GM23248 (cell line): Measurements from ENCODE around the gene BCAR3. TPM values are rescaled to one million over a fixed set of nuclear protein-coding genes. Genes with fewer than 3 reads are reported as not detected.
A peak's percentile ranks its signal among the peaks of the same experiment; 100 is the strongest.
"Not testable (repeated sequence)": the region's sequence is repeated elsewhere in the genome, so short reads cannot be mapped to it uniquely, and the experiment has no call there.

Source experiments
- DNase-seq: peaks from one replicate; pipeline ENCODE4 v3.0.0-alpha.2; 2015
- H2AFZ ChIP-seq: fragments of 200-600 bp; sonication (generic); 2 replicates; pipeline ENCODE4 v1.6.1; 2016; ENCODE audit warnings: antibody characterized with exemption
- H3F3A ChIP-seq: fragments of 200-600 bp; sonication (generic); 2 replicates; pipeline ENCODE4 v1.6.1; 2016; ENCODE audit warnings: mild to moderate bottlenecking, antibody characterized with exemption, mixed run types; ENCODE audit not compliant: insufficient read depth
- H3K27ac ChIP-seq: fragments of 200-600 bp; sonication (generic); 2 replicates; pipeline ENCODE4 v1.5.1; 2016; ENCODE audit warnings: mild to moderate bottlenecking
- H3K27me3 ChIP-seq: fragments of 200-600 bp; sonication (generic); replicated peaks from 2 replicates; pipeline ENCODE4 v1.6.1; 2016; ENCODE audit warnings: mild to moderate bottlenecking; ENCODE audit not compliant: insufficient read depth
- H3K36me3 ChIP-seq: fragments of 200-600 bp; sonication (generic); 2 replicates; pipeline ENCODE4 v1.6.1; 2016; ENCODE audit warnings: low read depth, mild to moderate bottlenecking
- H3K4me1 ChIP-seq: fragments of 200-600 bp; sonication (generic); 2 replicates; pipeline ENCODE4 v1.6.1; 2016; ENCODE audit warnings: mild to moderate bottlenecking; ENCODE audit not compliant: insufficient read depth
- H3K4me2 ChIP-seq: fragments of 200-600 bp; sonication (generic); one replicate; pipeline ENCODE4 v1.6.1; 2016; ENCODE audit warnings: mild to moderate bottlenecking; ENCODE audit not compliant: unreplicated experiment
- H3K4me3 ChIP-seq: fragments of 200-600 bp; sonication (generic); 2 replicates; pipeline ENCODE4 v1.5.1; 2016; ENCODE audit warnings: mild to moderate bottlenecking
- H3K79me2 ChIP-seq: fragments of 200-600 bp; sonication (generic); 2 replicates; pipeline ENCODE4 v1.6.1; 2016; ENCODE audit warnings: mild to moderate bottlenecking; ENCODE audit not compliant: insufficient read depth
- H3K9ac ChIP-seq: fragments of 200-600 bp; sonication (generic); 2 replicates; pipeline ENCODE4 v1.6.1; 2016; ENCODE audit warnings: mild to moderate bottlenecking
- H3K9me2 ChIP-seq: fragments of 200-600 bp; sonication (generic); 2 replicates; pipeline ENCODE4 v1.6.1; 2016; ENCODE audit warnings: mixed run types, mild to moderate bottlenecking, moderate library complexity; ENCODE audit not compliant: insufficient read depth
- H3K9me3 ChIP-seq: fragments of 200-600 bp; sonication (generic); one replicate; pipeline ENCODE4 v1.6.1; 2017; ENCODE audit warnings: low read depth
- H4K20me1 ChIP-seq: fragments of 200-600 bp; sonication (generic); 2 replicates; pipeline ENCODE4 v1.6.0; 2016; ENCODE audit not compliant: insufficient read depth
- EZH2 ChIP-seq: fragments of 200-600 bp; sonication (generic); IDR thresholded peaks from 2 replicates; pipeline ENCODE4 v1.6.1; 2018; ENCODE audit warnings: antibody characterized with exemption, mild to moderate bottlenecking; ENCODE audit not compliant: insufficient read depth, poor library complexity, severe bottlenecking
- EZH2phosphoT487 ChIP-seq: fragments of 200-600 bp; sonication (generic); IDR thresholded peaks from 2 replicates; pipeline ENCODE4 v1.6.1; 2018; ENCODE audit warnings: antibody characterized with exemption, moderate library complexity, mild to moderate bottlenecking, low read depth; ENCODE audit not compliant: insufficient read depth
- WGBS, 2 experiments: methylation state at CpG; one replicate each; pipeline ENCODE4 v1.1.6; 2015 to 2017; ENCODE audit warnings: low lambda C conversion rate in 2 of 2, low coverage in 1 of 2; ENCODE audit errors: missing lambda C conversion rate in 2 of 2; 5-methylcytosine and 5-hydroxymethylcytosine counted together
- in situ Hi-C: fragments of 300-500 bp; cut with MboI; formaldehyde crosslinking; loops from 2 replicates; pipeline ENCODE4 v1.15.0; 2020
- polyA plus RNA-seq: library from polyadenylated mRNA; unstranded; fragments of >200 nt; fragmentation: Nextera tagmentation; extraction: Ambion mirVana; gene quantifications from 2 replicates; pipeline ENCODE4 v1.2.1, GENCODE V29; 2016
- total RNA-seq: library from RNA; depleted of rRNA; stranded (reverse); fragments of >200 nt; shearing (Covaris generic); gene quantifications from 2 replicates; pipeline ENCODE4 v1.2.3, GENCODE V29; 2014

Gene BCAR3
- total and polyA plus RNA-seq, 2 experiments from 2014 or later, result 65.1 to 83.2 TPM

GRCh38 chr1:93700532-93701469 is 19.2 kb upstream of the BCAR3 start:
- in situ Hi-C loops, result no loop called here

GRCh38 chr1:93699503-93700168 is 18.0 kb upstream of the BCAR3 start:
- Histone ChIP-seq H3K9me2 (no peaks in the 10 kb centered on the region), H3K27me3 (no peaks in the 10 kb centered on the region), H3K27ac (no peak overlapping the region), H3K4me3 (no peak overlapping the region), H4K20me1 (no peaks in the 10 kb centered on the region), H3F3A (peaks cover 4% of the 10 kb centered on the region), H3K9me3 (no peaks in the 10 kb centered on the region), H3K4me2 (no peak overlapping the region), H3K4me1 (peaks cover 35% of the 10 kb centered on the region), H2AFZ (no peak overlapping the region), H3K79me2 (no peaks in the 10 kb centered on the region), H3K36me3 (no peaks in the 10 kb centered on the region), H3K9ac (no peak overlapping the region)
- DNase-seq, result no peak
- in situ Hi-C loops, result no loop called here
- WGBS, 2 experiments, result 93 to 97% methylated on average over 5 of the region's 5 CpGs
- TF ChIP-seq EZH2phosphoT487, result no peak
- TF ChIP-seq EZH2, result no peak

More at GRCh38 chr1:93700532-93701469, 19.2 kb upstream of the BCAR3 start:
- Histone ChIP-seq H3K9me2 (no peaks in the 10 kb centered on the region), H2AFZ (peak overlapping the region; percentile 35; the same call in 1 of the 2 replicates), H3K27ac (peak overlapping the region; percentile 82), H3K36me3 (no peaks in the 10 kb centered on the region), H4K20me1 (no peaks in the 10 kb centered on the region), H3K27me3 (no peaks in the 10 kb centered on the region), H3K79me2 (no peaks in the 10 kb centered on the region), H3K4me1 (peaks cover 27% of the 10 kb centered on the region), H3K4me2 (peak overlapping the region; percentile 44), H3K9me3 (no peaks in the 10 kb centered on the region), H3F3A (no peaks in the 10 kb centered on the region; the same call in 1 of the 2 replicates), H3K9ac (peak overlapping the region; percentile 60), H3K4me3 (no peak overlapping the region)
- 90% methylated on average over 22 of the region's 22 CpGs for WGBS, 2 experiments
- DNase-seq, result no peak
- no peak for TF ChIP-seq EZH2
- no peak for TF ChIP-seq EZH2phosphoT487

GRCh38 chr1:93699049-93699384 is 17.4 kb upstream of the BCAR3 start:
- H4K20me1 ChIP-seq, result no peaks in the 10 kb centered on the region
- H3K79me2 ChIP-seq, result no peaks in the 10 kb centered on the region
- 90 to 94% methylated on average over 5 of the region's 5 CpGs for WGBS, 2 experiments
- in situ Hi-C loops, result no loop called here
- TF ChIP-seq EZH2phosphoT487, result no peak
- TF ChIP-seq EZH2, result no peak
- no peaks in the 10 kb centered on the region for H3K27me3 ChIP-seq
- H3K36me3 ChIP-seq, result no peaks in the 10 kb centered on the region
- no peak overlapping the region for H2AFZ ChIP-seq
- no peak overlapping the region for H3K27ac ChIP-seq
- DNase-seq, result no peak
- no peaks in the 10 kb centered on the region for H3K9me3 ChIP-seq
- no peak overlapping the region for H3K4me3 ChIP-seq
- H3K9ac ChIP-seq, result no peak overlapping the region
- no peaks in the 10 kb centered on the region for H3K9me2 ChIP-seq
- peaks cover 39% of the 10 kb centered on the region for H3K4me1 ChIP-seq
- H3K4me2 ChIP-seq, result no peak overlapping the region
- H3F3A ChIP-seq, result peaks cover 10% of the 10 kb centered on the region

- Histone ChIP-seq H3K4me3 (no peak overlapping the region), H3K9me3 (no peaks in the 10 kb centered on the region), H3K27me3 (no peaks in the 10 kb centered on the region), H3K4me2 (no peak overlapping the region), H3K79me2 (no peaks in the 10 kb centered on the region), H4K20me1 (no peaks in the 10 kb centered on the region), H3K9me2 (no peaks in the 10 kb centered on the region), H2AFZ (no peak overlapping the region), H3K9ac (no peak overlapping the region), H3F3A (peaks cover 16% of the 10 kb centered on the region), H3K4me1 (peaks cover 40% of the 10 kb centered on the region), H3K27ac (no peak overlapping the region), H3K36me3 (no peaks in the 10 kb centered on the region)
- WGBS, 2 experiments, result 99% methylated on average over 7 of the region's 7 CpGs
- DNase-seq, result no peak
- TF ChIP-seq EZH2 (no peak), EZH2phosphoT487 (no peak)
- in situ Hi-C loops, result no loop called here
These were observed 16.9 kb upstream of the BCAR3 start for GRCh38 chr1:93698329-93699048.

- in situ Hi-C loops, H3K27me3 ChIP-seq, H3K79me2 ChIP-seq, H3K4me2 ChIP-seq, H2AFZ ChIP-seq, H3K9me2 ChIP-seq, H3K36me3 ChIP-seq, H3K4me3 ChIP-seq, H4K20me1 ChIP-seq, H3K27ac ChIP-seq, DNase-seq, H3K9ac ChIP-seq, H3K9me3 ChIP-seq: not testable (repeated sequence)
- peaks cover 46% of the 10 kb centered on the region for H3K4me1 ChIP-seq
- H3F3A ChIP-seq, result peaks cover 23% of the 10 kb centered on the region
- 87 to 88% methylated on average over 13 of the region's 13 CpGs for WGBS, 2 experiments
These were observed 15.9 kb upstream of the BCAR3 start for GRCh38 chr1:93697566-93697965.
